Esophagus squamous epithelium (tissue), 4 donors: ENCODE data around the gene LRRC15.

ENCODE experiments used
- CTCF ChIP-seq, 6 experiments: fragments of 450-650 bp in 4 of 6; fragments of 200-600 bp in 2 of 6; sonication (generic) in 2 of 6; IDR thresholded peaks; one replicate each; pipeline ENCODE4 v1.5.1; 2016 to 2019; ENCODE audit warnings: antibody characterized with exemption in 6 of 6, mild to moderate bottlenecking in 4 of 6, moderate library complexity in 4 of 6
- POLR2A ChIP-seq, 4 donors: fragments of 450-650 bp; IDR thresholded peaks; one replicate each; pipeline ENCODE4 v1.6.1; 2017; ENCODE audit warnings: antibody characterized with exemption in 4 of 4, mild to moderate bottlenecking in 4 of 4, moderate library complexity in 3 of 4

GRCh38 chr3:194346035-194346434, 23.5 kb downstream of the LRRC15 start:
- TF ChIP-seq CTCF (IDR thresholded peaks at IDR 0.05) (no peak), POLR2A (IDR thresholded peaks at IDR 0.05) (no peak)
